ENCODE measurements around the gene TMEM61.

The TMEM61 gene

GRCh38 chr1:54990916-54991315, 10.5 kb downstream of the TMEM61 start:
- no peaks in the 10 kb centered on the region for H3K4me1 ChIP-seq (ENCODE audit: insufficient read depth, low read length, severe bottlenecking)
- H3F3A ChIP-seq (ENCODE audit: insufficient read depth, low read length) = no peaks in the 10 kb centered on the region
- no peak overlapping the region for H3K27ac ChIP-seq (ENCODE audit: low read depth, low read length, poor library complexity, severe bottlenecking)
- H3K9ac ChIP-seq (ENCODE audit: low read length) = no peak overlapping the region
- H3K79me2 ChIP-seq (ENCODE audit: insufficient read depth, low read length) = no peaks in the 10 kb centered on the region
- no peaks in the 10 kb centered on the region for H3K9me3 ChIP-seq (ENCODE audit: low read length)
- no peak overlapping the region for H2AFZ ChIP-seq (ENCODE audit: low read length)
- TF ChIP-seq CTCF (IDR thresholded peaks at IDR 0.05; ENCODE audit: low read length) (no peak), EZH2 (IDR thresholded peaks at IDR 0.05; ENCODE audit: borderline replicate concordance, low read length) (no peak)
- no peaks in the 10 kb centered on the region for H3K27me3 ChIP-seq (ENCODE audit: insufficient read depth, low read length)
- no peaks in the 10 kb centered on the region for H3K9me2 ChIP-seq (ENCODE audit: low read depth, low read length)
- H3K4me2 ChIP-seq (ENCODE audit: low read length) = no peak overlapping the region
- H3K4me3 ChIP-seq (ENCODE audit: low read depth, low read length, poor library complexity, severe bottlenecking) = no peak overlapping the region
- H4K20me1 ChIP-seq (ENCODE audit: insufficient read depth, low read length) = no peaks in the 10 kb centered on the region
- H3K36me3 ChIP-seq (ENCODE audit: insufficient read depth, low read length) = no peaks in the 10 kb centered on the region

GRCh38 chr1:54991939-54992338, 11.5 kb downstream of the TMEM61 start:
- TF ChIP-seq EZH2 (IDR thresholded peaks at IDR 0.05; ENCODE audit: borderline replicate concordance, low read length) (no peak), CTCF (IDR thresholded peaks at IDR 0.05; ENCODE audit: low read length) (no peak)
- Histone ChIP-seq H3K4me1 (ENCODE audit: insufficient read depth, low read length, severe bottlenecking) (peaks cover 4% of the 10 kb centered on the region), H3F3A (ENCODE audit: insufficient read depth, low read length) (no peaks in the 10 kb centered on the region), H3K27me3 (ENCODE audit: insufficient read depth, low read length) (no peaks in the 10 kb centered on the region), H3K79me2 (ENCODE audit: insufficient read depth, low read length) (no peaks in the 10 kb centered on the region), H3K36me3 (ENCODE audit: insufficient read depth, low read length) (no peaks in the 10 kb centered on the region), H3K4me3 (ENCODE audit: low read depth, low read length, poor library complexity, severe bottlenecking) (no peak overlapping the region), H3K9me3 (ENCODE audit: low read length) (no peaks in the 10 kb centered on the region), H3K9me2 (ENCODE audit: low read depth, low read length) (no peaks in the 10 kb centered on the region), H3K27ac (ENCODE audit: low read depth, low read length, poor library complexity, severe bottlenecking) (no peak overlapping the region), H3K9ac (ENCODE audit: low read length) (no peak overlapping the region), H2AFZ (ENCODE audit: low read length) (no peak overlapping the region), H3K4me2 (ENCODE audit: low read length) (no peak overlapping the region), H4K20me1 (ENCODE audit: insufficient read depth, low read length) (no peaks in the 10 kb centered on the region)

DNA sequence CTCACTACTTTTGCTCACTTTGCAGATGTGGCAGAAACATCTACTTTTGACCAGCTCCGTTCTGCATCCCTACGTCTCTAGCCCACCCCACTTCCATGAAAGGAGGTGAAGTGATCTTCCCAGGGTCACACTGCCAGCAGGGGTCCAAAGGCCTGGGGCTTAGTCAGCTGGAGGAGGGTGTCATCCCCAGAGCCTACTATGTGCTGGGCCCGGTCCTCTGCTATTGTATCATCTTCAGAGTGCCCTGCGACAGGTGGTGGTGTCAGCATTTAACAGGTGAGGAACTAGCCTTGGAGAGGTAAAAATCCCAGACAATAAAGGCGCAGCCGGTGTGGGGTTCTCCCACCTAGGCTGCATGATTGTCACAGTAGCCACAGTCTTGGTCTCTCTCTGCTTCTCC, 12.7 kb downstream of the TMEM61 start:
- no peak overlapping the region for H3K9ac ChIP-seq (ENCODE audit: low read length)
- TF ChIP-seq CTCF (IDR thresholded peaks at IDR 0.05; ENCODE audit: low read length) = no peak
- TF ChIP-seq EZH2 (IDR thresholded peaks at IDR 0.05; ENCODE audit: borderline replicate concordance, low read length) = no peak
- H3K4me3 ChIP-seq (ENCODE audit: low read depth, low read length, poor library complexity, severe bottlenecking) = no peak overlapping the region
- no peaks in the 10 kb centered on the region for H3K36me3 ChIP-seq (ENCODE audit: insufficient read depth, low read length)
- H3F3A ChIP-seq (ENCODE audit: insufficient read depth, low read length) = no peaks in the 10 kb centered on the region
- H2AFZ ChIP-seq (ENCODE audit: low read length) = no peak overlapping the region
- peaks cover 4% of the 10 kb centered on the region for H3K4me1 ChIP-seq (ENCODE audit: insufficient read depth, low read length, severe bottlenecking)
- H3K79me2 ChIP-seq (ENCODE audit: insufficient read depth, low read length) = no peaks in the 10 kb centered on the region
- H3K27me3 ChIP-seq (ENCODE audit: insufficient read depth, low read length) = no peaks in the 10 kb centered on the region
- no peak overlapping the region for H3K27ac ChIP-seq (ENCODE audit: low read depth, low read length, poor library complexity, severe bottlenecking)
- H3K9me2 ChIP-seq (ENCODE audit: low read depth, low read length) = no peaks in the 10 kb centered on the region
- H3K9me3 ChIP-seq (ENCODE audit: low read length) = no peaks in the 10 kb centered on the region
- no peaks in the 10 kb centered on the region for H4K20me1 ChIP-seq (ENCODE audit: insufficient read depth, low read length)
- H3K4me2 ChIP-seq (ENCODE audit: low read length) = no peak overlapping the region
